Activated CD4-positive, alpha-beta T cell treated with anti-CD3 and anti-CD28 coated beads, Interleukin-2, Interleukin-4, amounts not matched to agents 100 ng/mL and 50 ng/mL, durations not matched to agents 16 hours and 8 hours (primary cell): Measurements from ENCODE around the gene FAM118A.
"Not testable (repeated sequence)": the region's sequence is repeated elsewhere in the genome, so short reads cannot be mapped to it uniquely, and the experiment has no call there.

ENCODE experiments used
- DNase-seq: peaks from one replicate; pipeline ENCODE4 v3.0.0-alpha.2; 2020; ENCODE audit warnings: low spot score

Gene FAM118A

DNA sequence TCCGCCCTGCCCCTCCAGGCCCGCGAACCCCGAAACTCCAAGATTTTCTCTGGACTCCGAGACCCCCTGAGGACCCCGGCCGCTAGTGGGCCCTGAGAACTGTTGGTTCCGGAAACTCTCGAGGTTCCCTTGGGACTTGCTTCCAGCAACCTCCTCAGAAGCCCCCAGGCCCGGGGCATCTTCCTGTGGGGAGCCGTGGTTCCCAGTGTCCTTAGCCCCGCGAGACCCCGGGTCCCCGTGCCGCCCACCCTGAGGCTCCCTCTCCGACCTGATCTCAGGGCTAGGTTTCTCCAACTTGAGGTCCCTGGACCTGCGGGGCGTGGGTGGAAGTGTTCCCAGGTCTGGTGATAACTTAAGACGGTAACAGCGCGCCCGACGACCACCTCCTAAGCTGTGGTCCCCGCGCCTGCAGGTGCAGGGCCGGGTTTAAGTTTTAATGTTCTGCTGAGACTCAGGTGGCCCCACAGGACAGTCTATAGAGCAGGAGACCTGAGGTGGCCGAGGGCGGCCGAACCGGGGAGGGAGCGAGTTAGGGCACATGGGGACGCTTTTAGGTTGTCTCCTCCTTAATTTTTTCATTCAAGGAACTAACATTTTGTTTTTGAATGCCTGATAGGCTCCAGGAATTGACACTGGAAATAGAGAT, 720 bp downstream of the FAM118A start:
- DNase-seq: no peak

DNA sequence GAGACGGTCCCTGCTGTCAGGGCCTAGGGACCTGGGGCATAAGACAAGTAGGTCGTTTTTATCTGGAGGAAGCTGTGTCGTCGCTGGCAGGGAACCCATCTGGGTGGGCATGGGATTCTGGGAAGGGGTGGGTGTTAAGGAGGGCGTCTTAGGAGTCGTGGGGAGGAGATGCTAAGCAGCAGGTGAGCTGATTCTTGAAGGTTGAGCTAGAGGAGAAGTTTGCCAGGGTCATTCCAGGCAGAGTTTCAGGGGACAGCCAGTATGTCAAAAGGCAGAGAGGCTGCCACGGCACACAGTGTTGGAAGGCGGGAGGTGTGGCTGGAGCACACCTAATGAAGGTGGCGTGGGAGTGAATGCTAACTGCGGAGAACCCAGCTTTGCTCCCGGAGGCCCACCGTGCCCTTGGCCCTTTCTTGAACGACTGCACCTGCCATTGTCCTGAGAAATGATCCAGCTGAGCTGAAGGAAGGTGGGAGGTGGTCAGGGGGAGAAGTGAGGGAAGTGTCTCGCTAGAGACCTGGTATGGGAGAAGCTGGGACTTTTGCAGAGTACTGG, 1.3 kb downstream of the FAM118A start:
- DNase-seq: no peak

DNA sequence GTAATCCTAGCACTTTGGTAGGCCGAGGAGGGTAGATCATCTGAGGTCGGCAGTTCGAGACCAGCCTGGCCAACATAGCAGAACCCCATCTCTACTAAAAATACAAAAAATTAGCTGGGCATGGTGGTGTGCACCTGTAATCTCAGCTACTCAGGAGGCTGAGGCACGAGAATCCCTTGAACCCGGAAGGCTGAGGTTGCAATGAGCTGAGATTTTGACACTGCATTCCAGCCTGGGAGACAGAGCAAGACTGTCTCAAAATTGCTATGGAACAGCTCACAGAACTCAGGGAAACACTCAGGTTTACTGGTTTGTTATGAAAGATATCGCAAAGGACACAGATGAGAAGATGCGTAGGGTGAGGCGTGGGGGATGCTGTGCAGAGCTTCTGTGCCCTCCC, 2.7 kb downstream of the FAM118A start:
- no peak for DNase-seq

GRCh38 chr22:45312856-45313255, 3.1 kb downstream of the FAM118A start:
- no peak for DNase-seq

DNA sequence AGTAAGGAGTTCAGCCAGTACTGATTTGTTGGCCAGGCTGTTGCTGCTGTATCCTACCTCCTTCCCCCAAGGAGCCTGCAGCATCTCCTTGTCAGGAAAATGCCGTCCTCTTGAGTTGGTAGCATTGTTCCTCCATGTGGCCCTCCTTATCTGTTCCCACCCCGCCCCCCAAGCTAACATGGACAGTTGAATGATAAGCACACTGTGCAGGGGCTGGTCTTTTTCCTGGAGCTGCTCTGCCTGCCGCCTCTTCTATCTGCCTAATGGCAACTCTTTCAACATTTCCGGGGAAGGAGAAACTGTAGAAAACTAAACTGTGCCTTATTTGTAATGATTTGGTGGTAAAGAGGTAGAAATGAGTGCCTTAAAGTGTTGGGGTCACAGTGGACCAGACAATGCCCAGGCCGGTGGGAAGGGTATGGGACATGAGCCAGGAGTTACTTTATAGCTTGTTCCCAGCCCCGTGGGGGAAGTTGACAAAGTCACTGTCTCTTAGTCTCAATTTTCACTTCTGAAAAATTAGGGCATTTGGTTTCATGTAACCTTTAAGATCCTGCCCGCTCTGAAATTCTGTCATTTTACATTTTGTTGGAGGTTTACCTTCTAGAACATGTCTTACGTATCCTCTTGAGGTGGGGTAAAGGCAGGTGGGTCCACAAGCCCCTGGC, 4.5 kb downstream of the FAM118A start:
- no peak for DNase-seq

- DNase-seq: no peak
Measured at GRCh38 chr22:45314786-45315185, 5.1 kb downstream of the FAM118A start.

DNA sequence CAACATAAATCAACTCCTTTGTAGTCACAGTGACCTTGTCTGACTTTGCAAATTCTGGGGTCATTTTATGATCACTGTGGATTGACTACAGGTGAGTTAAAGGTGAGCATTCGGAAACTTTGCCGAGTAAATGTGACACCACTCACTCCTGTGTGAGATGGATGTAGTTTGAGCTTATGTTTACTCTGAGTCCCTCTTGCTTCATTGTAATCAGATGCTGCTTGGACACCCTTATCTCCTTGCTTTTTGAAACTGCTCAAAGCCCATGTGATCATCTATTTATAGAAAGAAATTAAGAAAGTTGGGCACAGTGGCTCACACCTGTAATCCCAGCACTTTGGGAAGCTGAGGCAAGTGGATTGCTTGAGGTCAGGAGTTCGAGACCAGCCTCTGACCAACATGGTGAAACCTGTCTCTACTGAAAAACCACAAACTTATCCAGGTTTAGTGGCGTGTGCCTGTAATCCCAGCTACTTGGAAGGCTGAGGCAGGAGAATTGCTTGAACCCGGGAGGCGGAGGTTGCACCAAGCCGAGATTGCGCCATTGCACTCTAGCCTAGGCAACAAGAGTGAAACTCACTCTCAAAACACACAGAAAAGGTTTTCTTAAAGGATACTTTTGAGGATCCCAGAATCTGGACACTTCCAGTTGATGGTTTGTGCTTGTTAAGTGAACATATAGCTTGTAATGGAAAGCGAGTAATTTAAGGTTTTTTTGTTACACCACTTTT, 7.2 kb downstream of the FAM118A start:
- no peak for DNase-seq

- DNase-seq: no peak
Measured at GRCh38 chr22:45317551-45318167, 7.9 kb downstream of the FAM118A start.

DNA sequence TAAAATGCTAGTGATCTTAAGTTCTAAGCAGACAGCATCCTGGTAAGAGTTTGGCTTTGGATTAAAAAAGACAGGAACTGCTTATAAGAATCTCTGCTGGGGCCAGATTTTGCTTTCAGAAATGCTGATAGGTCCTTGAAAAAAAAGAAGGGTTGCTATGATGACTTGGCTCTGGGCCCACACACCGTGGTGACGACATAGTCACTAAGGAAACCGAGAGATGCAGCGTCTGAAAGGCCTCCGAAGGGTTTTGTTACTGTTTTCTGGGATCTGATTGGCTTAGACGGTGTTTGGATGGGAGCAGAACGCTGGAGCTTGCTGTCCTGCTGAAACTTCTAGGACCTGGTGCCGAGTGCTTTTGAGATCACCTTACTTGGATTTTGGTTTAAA, 8.4 kb downstream of the FAM118A start:
- DNase-seq: peak; percentile 90

GRCh38 chr22:45318558-45319323, 9.0 kb downstream of the FAM118A start:
- DNase-seq: peak; percentile 57

GRCh38 chr22:45319324-45319685, 9.6 kb downstream of the FAM118A start:
- no peak for DNase-seq

DNA sequence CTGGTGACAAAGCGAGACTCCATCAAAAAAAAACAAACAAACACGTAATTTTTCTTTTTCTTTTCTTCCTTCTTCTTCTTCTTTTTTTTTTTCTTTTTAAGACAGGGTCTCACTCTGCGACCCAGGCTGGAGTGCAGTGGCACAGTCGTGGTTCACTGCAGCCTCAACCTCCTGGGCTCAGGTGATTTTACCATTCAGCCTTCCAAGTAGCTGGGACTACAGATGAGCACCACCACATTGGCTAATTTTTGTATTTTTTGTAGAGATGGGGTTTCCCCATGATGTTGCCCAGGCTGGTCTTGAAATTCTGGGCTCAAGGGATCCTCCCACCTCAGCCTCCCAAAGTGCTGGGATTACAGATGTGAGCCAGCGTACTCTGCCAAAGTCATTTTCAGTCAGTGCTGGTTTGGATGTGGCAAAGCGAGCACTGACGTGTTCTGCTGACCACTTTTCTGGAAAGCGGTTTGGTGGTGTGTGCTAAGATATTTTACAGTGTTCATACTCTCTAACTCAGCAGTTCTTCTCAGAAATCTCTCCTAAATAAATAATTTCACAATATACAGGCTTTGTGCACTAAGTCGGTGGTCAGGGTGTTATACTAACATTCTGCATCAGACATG, 10.7 kb downstream of the FAM118A start:
- DNase-seq: no peak

DNA sequence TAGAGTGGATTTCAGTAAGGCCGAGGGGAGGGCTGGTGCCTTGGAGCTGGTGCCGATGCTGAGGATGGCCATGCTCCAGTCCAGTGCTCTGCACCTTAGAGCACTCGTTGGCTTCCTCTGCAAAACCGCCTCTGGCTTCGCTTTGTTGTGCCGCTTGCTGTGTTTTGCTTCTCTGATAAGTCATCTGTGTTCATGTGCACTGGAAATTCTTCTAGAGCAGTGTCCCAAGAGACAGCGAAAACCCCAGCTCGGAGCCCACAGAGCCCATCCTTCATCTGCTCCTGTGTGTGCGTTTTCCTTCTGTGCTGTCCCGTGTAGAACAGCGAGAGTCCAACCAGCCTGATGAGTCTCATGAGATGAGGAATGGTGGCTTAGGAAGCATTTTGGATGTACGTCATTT, 12.1 kb downstream of the FAM118A start:
- DNase-seq: no peak

DNA sequence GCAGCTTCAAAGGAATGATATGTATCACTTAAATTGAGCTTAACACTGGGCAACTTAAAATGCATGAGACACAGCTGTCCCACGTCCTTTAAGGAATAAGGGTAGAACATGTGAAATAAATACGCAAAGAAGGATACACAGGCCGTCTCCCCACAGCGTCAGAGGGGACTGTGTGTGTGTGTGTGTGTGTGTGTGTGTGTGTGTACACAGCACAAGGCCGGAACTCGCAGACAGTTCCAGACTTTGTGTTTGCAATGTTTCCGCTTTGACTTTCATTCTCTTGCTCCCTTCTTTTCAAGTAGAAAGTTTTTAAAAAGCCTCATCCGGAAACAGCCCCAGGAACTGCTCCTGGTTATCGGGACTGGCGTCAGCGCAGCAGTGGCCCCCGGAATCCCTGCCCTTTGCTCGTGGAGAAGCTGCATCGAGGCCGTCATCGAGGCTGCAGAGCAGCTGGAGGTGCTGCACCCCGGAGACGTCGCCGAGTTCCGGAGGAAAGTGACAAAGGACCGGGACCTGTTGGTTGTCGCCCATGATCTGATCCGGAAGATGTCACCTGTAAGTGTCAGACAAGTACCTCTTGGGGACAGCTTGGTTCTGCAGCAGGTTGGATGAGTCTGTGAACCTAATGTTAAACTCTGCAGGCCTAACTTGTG, 13.3 kb downstream of the FAM118A start:
- no peak for DNase-seq

GRCh38 chr22:45323695-45324094, 14.0 kb downstream of the FAM118A start:
- DNase-seq: no peak

DNA sequence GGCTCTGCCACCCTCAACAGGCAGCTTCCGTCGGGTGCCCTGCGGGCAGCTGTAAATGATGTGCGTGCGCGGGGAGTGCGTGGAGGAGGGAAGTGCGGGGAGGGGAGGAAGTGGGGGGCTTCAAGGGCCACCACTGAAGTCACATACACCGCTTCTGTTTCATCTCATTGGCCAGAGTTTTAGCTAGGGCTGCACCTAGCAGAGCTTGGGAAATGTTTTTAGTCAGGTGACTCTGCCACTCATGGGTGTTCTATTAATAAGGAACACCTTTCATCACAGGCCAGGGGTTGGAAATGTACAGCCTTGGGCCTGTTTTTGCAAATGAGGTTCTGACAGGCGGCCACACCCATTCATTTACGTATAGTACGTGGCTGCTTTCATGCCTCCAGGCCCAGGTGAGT, 14.6 kb downstream of the FAM118A start:
- no peak for DNase-seq

- not testable (repeated sequence) for DNase-seq
Measured at GRCh38 chr22:45328261-45328660, 18.5 kb downstream of the FAM118A start.

- DNase-seq: no peak
Measured at GRCh38 chr22:45328822-45329529, 19.2 kb downstream of the FAM118A start.

DNA sequence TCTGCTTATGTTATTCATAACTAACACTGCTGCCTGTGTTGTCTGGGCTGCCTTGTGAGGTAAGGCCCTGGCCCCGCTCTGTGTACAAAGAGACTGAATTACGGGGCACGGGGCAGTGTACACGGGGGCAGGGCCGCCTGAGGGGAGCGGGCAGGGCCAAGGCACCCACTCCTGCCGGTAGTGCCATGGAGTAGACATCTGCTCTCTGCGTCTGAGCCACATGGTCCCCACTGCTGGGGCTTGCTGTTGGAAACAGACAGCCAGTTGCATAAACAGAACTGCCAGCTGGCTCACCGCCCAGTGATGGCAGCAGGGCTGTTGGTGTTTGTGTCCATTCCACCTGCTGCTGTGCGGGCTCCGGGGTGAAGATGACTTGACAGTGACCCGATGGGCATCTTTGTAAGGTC, 19.8 kb downstream of the FAM118A start:
- DNase-seq: no peak

DNA sequence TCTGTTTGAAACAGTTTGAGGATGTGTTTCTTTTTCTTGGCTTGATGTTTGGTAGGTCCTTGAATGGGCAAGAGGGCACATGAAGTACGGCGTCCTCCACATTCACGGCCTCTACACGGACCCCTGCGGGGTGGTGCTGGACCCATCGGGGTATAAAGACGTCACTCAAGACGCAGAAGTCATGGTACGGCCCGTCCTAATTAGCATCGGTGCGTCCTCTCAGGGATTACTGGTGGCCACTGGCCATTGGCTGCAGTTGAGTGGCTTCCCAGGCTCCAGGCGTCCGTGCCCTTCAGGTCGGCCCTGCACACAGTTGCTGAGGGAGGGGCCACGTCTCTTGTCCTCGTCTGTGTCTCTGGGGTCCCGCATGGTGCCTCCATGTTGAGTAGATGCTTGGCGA, 20.8 kb downstream of the FAM118A start:
- DNase-seq: no peak
